ENCODE results near the gene CDH22.

Gene CDH22

DNA sequence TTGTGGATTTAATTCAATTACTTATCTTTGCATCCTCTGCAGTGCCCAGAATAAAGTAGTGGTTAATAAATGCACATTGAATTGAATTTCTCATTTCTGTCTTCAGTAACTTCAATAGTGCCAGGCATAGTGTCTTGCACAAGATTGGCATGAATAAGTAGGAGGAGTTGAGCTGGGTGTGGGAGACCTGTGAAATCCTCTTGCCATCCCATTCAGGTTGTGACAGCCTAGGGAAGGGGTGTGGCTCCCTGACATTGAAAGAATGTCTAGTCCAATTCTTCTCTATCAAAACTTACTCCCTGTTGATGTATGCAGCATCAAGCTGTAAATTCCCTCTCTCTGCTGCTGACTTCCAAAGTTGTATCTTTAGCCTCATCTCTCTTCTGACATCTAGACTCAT, 73.2 kb downstream of the CDH22 start:
- no peak for DNase-seq

DNA sequence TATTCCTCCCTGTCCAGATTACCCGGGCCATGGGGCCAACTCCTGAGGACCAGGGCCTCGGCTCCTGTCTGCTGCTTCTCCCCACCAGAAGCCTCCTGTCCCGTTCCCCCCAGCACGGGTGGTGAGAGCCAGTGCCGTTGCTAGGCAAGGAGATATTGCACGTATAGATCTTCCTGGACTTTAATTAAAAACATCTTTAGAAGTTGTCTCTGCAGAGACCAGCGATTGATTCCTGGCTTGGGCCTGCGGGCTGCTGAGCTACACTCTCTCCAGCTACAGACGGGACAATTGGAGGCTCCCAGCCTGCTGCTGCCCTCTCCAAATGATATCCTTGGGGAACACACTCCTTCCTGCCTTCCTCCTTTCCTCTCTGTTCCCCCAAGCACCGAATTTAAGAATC, 74.6 kb downstream of the CDH22 start:
- DNase-seq = no peak

DNA sequence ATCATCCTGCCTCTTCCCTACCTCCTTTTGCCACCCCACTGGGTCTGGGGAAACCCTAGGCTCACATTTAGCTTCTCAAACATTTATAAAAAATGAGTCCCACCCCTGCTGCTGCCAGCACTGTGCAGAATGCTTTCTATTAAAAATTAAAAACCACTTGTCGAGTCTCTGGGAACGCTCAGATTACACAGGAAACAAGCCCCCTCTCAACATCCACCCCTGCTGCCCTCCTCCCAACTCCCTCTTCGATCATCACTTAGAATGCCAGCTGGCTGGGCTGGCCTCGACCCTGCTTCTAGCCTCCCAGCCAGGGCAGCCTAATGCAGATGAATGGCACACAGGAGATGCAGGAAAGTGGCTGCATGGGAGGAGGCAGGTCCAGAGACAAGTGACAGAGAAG, 75.8 kb downstream of the CDH22 start:
- no peak for DNase-seq

DNA sequence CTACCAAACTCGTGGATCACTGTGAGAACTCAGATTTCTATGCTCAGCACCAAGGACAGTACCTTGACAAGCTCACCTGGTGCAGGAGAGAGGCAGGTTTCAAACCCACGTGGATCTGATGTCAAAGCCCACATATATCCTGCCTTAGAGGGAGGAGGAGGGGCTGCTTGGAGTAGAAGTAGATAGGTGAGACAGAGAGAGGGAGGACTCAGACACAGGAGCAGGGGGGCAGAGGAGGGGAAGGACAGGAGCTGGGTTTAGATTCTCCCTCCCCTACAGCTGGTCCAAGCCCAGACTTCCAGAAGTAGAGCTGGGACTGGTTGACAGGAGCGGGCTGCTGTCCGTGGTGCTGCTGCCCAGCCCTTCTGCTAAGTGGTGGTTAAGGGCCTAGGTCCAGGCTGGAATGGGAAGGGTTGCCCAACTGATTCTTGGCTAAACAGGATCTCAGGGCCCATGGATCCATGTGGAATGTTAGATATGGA, 77.5 kb downstream of the CDH22 start:
- no peak for DNase-seq

DNA sequence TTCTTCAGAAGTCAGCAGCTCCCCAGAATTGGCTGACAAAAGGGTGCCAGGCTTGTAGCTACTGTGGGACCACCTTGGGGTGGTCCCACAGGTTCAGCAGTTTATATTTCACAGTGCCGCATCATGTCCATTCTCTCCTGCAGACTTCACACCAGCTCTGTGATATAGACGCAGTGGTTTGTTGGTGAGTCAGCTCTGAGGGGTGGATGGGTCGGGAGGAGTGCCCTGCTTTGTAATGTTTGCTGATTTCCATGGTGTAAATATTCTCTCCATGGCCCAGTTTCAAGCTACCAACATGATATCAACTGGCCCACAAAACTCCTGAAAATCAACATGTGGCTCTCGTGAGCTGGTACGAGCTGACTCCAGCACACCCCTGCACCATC, 78.2 kb downstream of the CDH22 start:
- no peak for DNase-seq

DNA sequence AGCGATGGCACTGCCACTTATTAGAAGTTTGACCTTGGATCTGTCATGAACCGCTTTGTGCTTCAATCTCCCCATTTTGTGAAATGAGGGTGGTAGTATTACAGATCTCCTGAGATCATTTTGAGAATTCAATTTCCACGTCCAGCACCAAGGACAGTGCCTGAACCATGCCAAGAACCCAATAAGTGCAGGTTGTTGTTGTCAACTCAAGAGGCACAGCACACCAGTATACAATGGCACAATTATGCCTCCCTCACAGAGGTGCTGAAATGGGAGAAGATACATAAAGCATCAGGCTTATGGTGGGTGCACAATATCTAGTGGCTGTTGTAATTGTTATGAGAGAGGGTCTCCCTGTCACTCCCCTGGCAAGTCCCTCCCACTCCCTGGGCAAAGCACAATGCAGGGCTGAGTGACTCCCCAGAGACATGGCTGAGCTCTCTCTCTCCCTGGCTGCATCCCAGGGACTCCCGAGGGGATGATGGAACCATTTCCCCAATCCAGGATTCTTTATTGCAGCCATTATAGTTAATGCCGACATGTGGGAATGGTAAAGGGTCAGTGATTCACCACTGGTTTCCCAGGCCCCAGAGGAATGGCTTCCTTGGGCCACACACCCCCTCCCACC, 78.7 kb downstream of the CDH22 start:
- DNase-seq = no peak

DNA sequence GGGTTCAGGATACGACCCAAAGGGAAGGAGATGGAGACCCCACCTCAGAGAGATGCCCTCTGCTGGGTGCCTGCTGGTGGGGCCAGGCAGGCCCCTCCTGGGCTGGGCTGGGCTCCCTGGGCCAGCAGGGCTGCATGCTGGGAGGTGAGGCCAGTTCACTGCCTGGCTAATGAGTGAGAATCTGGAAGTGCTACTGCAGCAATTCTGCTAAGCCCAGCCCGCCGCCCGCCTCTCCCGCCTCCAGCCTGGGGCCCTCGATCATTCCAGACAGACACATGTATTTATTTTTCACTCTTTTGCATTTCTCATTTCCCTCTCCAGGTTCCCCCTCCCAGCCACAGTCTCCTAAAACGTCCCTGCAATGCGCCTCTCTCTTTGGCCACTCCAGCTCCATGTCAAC, 79.6 kb downstream of the CDH22 start:
- no peak for DNase-seq

DNA sequence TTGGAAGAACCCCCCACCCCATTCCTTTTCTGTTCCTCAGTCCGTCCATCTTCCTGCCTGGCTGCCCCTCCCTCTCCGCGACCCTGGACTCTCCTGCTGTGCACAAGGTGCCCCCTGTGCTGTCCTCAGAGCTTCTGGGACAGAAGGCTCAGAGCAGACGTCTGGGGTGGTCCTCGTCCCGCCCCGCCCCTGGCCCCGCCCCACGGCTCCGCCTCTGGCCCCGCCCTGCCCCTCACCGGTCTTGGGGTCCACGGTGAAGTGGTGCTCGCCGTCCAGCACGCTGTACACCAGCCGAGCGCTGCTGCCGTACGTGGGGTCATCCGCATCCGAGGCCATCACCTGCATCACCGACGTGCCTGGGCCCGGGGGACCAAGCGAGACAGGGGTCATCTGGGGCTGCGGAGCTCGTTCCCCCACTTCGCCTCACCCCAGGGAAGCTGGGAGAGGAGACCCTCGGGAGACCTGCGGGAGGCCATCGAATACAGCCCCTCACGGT, 81.0 kb downstream of the CDH22 start:
- no peak for DNase-seq

DNA sequence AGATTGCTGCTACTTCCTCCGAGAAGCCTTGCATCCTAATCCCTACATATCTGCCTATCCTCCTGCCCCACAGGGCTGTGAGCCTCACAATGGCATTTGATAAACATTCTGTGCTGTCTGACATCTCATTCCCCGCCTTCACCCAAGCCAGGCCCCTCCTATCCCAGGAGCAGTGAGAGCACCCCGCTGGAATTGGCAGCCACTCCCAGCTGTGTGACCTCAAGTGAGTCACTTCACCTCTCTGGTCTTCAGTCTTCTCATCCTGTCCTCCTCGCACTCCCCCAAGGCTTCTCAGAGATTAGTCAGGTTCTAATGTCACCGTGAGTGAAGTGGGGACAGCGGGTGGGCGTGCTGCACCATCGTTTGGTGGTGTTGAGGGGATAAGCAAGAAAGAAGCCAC, 81.7 kb downstream of the CDH22 start:
- DNase-seq = peak; percentile 25

DNA sequence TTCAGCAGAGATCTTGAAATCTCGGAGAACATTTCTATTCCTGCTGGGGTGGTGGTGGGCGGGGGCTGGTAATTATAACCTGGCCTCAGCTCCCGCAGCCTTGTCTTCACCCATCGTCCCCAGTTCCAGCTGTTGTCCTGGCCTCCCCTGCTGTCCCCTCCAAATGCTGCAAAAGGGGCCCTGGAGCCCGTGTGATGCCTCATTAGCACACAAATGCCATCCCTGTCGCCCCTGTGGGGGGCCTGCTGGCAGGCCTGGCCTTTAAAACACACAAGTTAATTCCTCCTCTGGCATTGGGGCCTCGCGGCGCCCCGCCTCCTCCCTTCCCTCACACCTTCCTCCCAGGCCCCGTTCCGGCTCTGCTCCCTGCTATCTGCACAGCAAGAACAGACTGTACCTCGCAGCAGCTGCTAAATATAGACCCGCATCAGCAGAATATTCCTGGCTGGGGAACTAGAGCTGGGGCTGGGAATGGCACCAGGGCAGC, 85.7 kb downstream of the CDH22 start:
- DNase-seq = no peak

DNA sequence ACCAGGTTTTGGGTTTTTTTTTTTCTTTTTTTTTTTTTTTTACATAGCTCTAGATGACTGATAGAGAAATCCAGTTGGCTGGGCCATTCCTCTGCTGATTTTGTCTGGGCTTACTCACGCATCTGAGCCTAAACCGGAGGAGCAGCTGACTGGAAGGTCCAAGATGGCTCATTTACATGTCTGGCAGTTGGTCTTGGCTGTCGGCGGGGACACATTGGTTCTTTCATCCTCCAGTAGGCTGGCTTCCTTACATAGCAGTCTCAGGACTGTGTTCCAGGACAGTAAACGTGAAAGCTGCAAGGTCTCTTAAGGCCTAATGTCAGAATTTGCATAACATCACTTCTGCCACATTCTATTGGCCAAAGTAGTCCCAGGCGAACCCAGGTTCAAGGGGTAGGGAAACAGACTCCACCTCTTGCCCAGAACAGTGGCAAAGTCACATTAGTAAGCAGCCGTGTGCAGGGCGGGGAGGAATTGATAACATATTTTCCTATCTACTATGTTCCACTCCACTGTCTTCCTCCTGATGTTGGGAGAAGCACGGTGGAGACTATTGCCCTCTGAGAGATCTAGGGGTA, 87.0 kb downstream of the CDH22 start:
- DNase-seq = no peak

DNA sequence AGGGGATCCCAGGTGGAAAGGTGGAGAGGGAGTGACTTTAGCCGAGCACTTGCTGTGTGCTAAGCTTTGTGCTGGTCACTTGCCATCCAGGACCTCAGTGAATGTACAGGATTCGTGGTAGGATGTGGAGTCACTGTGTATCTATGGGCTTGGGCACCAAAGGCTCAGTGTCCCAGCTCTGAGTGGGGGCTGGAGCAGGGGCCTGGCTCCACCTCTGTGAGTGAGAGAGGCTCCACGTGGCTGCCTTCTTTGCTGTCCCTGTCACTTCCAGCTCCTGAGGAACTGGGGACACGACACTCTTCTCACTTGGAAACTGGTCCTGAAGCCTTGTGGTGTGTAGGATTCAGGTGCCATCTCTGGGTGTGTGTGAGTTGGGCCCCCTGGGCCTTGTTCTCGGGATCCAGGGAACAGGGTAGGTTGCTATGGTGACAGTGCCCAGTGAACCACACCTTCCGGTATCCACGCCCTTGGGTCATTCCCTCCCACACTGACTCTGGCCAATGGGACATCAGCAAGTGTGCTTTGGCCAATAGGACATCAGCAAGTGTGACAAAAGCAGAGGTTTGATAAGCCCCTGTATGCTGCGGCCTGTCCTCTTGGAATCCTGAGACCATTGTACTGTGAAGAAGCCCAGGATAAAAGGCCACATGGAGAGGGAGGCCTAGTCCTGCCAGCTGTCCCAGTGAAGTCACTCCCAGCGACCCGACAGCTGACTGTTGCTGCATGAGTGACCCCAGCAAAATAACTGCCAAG, 87.7 kb downstream of the CDH22 start:
- no peak for DNase-seq

DNA sequence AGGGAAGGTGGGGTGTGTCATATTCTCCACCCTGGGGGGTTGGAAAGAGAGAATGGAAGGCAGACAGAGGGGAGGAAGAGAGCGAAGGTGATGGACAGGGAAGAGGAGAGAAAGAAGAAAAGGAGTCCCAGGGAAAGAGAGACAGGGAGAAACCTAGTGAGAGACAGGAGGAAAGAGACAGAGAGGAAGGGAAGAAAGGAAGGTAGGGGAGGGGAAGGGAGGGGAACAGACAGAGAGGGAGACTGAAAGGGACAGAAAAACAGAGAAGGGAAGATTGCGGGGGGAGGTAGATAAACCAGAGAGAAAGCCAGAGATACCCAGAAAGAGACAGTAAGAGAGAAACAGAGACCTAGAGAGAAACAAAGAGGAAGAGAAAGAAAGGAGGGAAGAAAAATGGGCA, 88.4 kb downstream of the CDH22 start:
- DNase-seq = no peak

DNA sequence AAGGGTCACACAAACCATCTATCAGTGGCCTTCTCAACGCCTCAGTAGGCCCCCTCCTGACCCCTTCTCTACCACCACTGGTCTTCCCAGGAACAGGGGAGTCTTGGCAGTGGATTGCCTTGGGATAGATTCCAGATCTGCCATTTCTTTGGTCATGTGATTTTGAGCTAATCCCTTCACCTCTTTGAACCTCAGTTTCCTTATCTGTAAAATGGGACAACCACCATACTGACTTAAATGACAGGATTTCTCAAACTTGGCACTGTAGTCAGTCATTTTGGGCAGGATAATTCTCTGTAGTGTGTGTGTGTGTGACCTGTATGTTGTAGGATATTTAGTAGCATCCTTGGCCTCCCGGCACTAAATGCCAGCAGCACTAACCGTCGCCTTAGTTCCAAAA, 89.1 kb downstream of the CDH22 start:
- no peak for DNase-seq

DNA sequence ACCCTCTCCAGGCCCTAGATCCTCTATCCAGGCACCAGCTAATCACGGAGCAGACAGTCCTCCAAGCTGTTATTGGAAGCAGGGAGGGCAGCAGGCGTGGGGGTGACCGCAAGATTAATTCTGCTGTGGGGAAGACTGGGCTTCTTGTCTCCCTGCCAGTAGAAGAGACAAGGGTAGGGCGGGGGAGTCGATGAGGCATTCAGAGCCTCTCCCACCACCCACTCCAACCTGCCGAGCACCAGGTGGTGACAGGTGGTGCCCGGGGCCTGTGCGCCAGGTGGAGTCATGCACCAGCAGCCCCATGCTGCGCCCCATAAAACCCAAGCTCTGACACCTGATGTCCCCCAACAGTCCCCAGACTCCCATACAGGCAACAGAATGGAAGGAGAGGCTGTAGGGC, 89.6 kb downstream of the CDH22 start:
- DNase-seq = no peak

DNA sequence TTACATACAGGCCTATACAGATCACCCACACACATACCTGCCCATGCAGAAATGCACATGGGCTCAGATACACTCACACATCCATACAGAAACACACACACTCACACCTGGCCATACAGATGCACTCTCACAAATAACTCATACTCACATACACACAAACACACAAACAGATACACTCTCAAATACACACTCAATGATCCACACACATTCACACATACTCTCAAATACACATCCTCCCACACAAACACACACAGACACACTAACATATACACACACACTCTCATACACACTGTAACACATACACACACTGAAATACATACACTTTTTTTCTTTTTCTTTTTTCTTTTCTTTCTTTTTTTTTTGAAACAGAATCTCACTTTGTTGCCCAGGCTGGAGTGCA, 90.7 kb downstream of the CDH22 start:
- no peak for DNase-seq

DNA sequence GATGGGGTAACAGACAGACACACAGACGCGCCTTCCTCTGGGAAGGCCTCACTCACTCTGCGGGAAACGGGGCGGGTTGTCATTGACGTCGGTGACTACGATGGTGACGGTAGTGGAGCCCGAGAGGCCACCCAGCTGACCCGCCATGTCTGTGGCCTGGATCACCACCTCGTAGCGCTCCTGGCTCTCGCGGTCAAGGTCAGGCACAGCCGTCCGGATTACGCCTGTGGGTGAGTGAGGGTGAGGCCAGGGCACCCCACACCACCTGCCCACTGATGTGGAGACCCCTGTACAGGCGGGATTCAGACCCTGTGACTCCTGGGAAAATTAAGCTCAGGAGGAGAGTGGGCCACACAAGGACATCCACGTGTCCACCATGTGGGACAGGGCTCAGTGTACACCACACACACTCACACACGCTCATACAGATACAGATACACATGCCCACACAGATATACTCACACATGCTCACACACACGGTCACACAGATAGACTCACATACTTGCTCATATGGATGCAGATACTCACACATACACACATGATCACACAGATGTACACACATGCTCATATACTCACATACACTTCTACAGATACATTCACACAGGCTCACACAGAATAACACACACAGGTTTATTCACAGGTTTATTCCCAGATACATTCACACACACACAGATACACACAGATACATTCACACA, 91.4 kb downstream of the CDH22 start:
- DNase-seq = no peak

DNA sequence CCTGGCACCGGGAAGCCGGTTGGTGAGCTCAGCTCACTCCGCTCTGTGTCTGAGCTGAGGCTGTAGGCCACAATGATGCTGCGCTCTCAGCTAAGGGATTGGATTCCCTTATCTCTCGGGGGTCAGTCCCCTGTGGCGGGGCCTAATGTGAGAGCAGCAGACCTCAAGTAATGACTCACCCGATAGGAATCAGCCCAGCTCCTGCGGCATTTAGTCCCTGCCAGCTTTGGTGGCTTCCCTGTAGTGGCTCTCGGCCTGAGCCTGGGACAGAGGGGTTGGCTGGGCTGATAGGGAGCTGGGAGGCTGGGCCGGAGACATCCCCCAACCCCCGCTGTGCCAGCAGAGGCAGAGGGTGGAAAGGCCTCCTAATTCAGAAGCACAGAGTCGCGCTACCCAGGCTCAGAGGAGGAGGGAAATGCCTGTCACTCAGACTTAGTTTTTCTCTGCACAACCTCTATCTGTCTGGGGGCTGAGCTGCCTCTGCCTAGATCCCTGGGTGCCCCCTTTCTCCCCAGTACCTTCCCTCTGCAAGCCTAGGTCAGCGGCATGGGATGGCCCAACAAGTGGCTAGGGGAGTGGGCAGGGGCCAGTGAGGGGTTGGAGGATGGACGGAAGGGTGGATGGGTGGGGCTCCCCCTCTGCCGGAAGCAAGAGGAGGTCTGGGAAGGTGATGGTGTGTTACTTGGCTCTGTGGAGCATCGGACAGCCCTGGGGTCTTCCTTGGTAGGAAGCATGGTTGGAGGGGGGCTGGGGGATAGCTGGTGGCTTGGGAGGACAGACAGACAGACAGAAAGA, 92.2 kb downstream of the CDH22 start:
- no peak for DNase-seq

DNA sequence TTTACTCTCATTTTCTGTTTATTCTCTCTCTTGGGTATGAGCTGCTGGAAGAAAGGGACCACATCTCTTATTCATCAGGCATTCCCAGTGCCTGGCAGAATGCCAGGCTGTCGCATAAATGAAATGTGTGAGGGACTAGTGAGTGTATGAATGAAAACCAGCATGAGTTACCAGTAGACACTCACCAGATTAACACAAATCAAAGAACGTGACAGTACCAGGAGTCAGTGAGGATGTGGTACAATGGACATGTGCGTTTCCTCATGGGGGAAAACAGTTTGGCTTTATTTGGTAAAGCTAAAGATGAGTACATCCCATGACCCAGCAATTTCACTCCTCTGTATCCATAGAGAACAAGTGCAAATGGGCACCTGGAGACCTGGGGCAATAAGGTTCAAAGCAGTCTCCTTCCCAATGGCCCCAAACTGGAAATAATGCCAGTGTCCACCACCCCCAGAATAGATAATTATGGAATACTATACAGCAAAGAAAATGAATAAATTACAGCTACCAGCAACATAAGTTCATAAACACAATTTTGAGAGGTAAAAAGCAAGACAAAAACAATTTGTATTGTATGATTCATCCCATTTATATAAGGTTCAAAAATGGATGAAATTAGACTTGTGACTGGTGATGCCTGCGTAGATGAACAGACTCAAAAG, 93.3 kb downstream of the CDH22 start:
- no peak for DNase-seq

DNA sequence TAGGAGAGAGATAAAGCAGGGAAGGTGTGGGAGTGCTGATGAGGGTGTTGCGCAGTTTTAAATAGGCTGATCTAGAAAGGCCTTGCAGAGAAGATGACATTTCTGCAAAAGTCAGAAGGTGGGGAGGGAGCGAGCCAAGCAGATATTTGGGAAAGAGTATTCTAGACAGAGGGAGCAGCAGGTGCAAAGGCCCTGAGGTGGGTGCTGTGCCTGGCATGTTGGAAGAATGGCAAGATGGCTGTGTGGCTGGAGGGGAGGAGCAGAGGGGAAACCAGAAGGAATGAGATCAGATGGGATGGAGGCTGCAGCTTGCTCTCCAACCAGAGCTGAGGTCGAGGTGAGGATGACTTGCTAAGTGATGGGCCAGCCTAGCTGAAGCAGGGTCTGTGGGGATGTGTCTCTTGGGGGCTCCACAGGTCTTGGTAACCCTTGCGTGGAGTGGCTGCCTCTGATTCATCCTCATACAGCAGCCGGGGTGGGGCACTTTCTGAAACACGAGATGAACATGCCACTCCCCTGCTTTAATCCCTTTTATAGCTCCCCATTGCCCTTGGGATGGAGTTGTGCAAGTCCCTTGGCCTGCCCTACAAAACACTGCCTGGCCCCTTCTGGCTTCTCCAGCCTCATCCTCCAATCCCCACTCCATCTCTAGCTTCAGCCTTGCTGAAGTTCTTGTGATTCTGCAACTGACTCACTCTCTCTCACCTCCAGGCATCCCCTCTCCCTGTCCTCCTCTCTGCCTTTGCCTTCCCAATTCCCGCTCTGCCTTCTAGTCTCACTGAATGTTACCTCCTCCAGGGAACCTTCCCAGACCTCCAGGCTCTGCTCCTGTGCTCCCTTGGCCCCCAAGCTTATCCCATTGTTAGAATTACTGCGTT, 94.1 kb downstream of the CDH22 start:
- DNase-seq = no peak

DNA sequence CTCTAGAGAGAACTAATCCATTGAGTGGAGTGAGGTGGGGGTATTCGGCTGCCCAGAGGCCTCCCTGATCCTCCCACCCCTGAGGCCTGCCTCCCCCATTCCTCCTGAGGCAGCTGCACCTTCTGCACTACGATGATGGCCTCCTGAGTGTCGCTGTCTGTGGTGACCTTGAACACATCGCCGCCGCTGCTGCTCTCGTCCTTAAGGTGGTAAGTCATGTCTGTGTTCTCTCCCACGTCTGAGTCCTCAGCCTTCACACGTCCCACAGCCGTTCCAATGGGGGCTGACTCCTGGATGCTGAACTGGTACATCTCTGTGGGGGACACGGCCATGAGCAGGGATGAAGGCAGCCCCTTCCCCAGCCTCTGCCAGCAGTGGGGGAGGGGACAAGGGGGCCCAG, 95.4 kb downstream of the CDH22 start:
- DNase-seq = no peak
